Hepatic stellate cell (primary cell): ENCODE results near the gene PTPRG.

Source experiments
- DNase-seq: peaks from one replicate; pipeline ENCODE4 v3.0.0; 2011; ENCODE audit warnings: low spot score

PTPRG gene

GRCh38 chr3:62110443-62111225 lies 549.3 kb downstream of the PTPRG start:
- no peak for DNase-seq

- no peak for DNase-seq
Measured at GRCh38 chr3:62113092-62113491, 551.7 kb downstream of the PTPRG start.

GRCh38 chr3:62114763-62115162 lies 553.4 kb downstream of the PTPRG start:
- DNase-seq: no peak

- no peak for DNase-seq
Measured at GRCh38 chr3:62117903-62118548, 556.7 kb downstream of the PTPRG start.

DNA sequence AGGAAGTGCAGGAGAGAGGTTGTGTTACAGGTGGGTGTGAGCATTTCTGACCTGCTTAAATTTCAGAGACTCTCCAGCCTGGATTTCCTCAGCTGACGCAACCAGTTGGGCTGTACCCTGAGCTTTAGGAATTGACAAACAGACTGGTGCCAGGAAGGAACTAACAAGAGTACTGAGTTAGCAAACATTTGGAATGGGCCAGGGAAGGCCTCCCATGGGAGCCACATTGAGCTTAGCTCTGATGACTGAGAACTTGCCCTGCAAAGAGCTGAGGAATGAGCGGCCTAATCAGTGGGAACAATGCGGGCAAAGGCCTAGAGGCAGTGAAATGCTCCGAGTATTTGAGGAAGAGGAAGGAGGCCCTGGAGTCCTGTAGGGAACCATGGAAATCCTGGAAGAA lies 557.8 kb downstream of the PTPRG start:
- DNase-seq: no peak

DNA sequence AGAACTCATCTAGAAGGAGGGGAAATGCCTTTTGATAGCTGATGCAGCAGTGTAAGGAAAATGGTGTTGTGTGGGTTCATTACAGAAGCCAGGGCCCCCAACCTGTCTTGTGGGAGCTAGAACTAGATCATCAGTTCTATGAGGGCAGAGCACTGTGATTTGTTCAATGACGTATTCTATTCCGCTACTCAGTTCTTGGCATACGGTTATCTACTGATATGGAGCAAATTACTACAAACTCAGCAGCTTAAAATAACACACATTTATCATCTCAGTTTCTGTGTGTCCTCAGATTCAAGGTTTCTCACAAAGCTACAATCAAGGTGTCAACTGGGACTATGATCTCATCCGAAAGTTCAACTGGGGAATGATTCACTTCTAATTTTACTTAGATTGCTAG lies 561.4 kb downstream of the PTPRG start:
- DNase-seq: no peak

DNA sequence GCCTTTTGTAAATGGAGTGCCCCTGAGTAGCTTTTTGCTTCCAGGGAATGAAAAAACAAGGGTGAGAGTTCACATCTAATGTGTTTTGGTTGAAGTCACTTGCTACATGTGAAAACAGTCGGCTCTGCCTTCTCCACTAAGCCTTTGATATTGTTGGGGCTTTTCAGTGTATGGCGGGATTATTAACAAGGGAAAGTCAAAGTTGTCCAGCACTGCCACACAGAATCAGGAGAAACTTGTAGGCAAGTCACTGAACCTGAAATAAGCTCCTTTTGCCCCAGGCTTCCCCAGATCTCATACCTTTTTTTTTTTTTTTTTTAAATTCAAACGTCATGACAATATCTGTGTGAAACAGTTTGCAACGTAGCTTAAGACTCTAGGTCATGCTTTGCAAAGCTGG lies 564.0 kb downstream of the PTPRG start:
- DNase-seq: no peak

DNA sequence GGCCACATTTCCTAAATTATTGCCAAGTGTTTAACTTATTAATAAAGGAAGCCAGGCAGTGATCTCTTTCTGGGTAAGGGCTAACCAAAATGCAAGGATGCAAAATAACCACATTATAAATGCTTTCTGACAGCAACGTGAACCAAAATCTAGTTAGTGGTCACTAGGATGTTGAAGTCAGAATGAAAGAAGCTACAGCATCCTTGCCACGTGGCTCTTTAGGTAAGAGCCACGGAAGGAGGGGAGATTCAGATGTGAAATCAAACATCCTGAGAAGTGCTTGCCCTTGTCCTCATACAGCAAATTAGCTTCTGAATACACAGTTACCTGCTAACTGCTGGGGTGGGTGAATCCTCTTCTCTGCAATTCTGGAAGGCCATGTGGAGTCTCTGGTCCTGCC lies 565.7 kb downstream of the PTPRG start:
- DNase-seq: no peak

DNA sequence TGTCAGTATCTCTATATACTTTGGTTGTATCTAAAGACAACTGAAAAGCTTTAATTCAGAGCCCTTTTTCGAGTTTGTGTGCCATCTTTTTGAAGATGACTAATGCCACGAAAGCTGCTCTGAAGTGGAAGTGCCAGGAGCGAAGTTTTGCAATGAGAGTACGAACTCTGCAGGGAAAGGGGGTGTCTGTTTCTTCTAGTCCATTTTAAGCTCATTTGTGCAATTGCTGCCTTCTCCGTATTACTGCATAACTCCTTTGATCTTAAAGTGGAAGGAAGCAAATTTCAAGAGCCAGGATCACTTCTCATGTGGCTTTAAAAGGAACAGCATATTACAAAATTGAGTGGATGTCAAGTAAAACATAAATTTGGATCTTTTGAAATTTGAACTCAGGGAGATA lies 566.7 kb downstream of the PTPRG start:
- DNase-seq: no peak

GRCh38 chr3:62128681-62129080 lies 567.3 kb downstream of the PTPRG start:
- no peak for DNase-seq

DNA sequence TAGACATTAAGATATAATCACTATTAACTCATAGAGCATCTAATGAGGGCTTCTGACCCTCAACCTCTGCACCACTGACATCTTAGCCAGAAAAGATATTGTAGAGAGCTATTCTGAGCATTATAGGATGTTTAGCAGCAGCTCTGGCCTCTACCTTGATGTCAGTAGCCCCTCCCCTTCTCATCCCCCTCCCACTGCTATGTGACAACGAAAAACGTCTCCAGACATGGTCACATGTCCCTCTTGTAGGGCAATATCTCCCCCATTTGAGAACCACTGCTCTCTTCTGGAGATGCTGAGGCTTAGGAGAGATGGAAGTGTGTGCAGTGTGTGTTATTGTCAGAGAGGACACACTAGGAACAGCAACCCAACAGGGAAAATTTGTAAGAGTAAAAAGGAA lies 569.7 kb downstream of the PTPRG start:
- no peak for DNase-seq

DNA sequence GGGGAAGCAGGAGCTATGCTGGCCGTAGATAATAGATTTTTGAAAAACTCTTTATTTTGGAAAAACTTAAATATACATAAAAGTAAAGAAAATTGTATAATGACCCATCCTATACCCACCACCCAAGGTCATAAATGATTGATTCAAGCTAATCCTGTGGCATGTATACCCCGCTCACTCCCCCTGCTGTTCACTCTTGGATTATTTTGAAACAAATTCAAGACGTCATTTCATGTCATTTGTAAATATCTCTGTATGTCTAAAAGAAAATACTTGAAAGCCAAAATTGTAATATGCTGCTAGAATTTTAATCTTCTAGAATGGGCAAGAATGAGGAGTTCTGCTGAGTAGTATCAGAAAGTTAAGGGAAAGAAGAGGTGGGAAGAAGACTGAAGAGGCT lies 570.2 kb downstream of the PTPRG start:
- DNase-seq: peak; percentile 7

DNA sequence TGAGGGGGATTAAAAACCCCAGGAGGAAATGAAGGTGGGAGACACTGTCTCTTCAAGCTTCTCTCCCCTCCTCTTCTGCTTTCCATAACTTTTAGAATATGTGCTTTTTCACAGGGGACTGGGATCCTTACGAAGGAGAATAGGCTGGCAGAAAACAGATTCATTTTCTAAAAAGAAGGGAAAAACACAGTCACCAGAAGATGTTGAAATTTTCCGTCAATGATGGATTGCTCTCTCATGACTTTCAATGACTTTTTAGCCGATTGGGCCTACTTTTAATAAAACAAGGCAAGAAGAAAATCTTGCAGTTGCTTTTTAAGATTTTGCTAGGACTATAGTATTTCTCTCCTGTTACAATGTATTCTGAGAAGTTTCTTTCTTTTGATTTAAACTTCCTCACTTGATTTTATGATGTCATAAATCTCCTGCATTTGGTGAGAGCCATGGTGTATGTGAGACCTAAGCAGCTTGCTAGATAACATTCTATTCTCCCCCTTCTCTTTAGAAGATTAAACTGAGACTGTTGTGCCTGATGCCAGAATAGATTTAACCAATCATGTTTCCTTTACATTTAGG lies 570.7 kb downstream of the PTPRG start:
- no peak for DNase-seq

DNA sequence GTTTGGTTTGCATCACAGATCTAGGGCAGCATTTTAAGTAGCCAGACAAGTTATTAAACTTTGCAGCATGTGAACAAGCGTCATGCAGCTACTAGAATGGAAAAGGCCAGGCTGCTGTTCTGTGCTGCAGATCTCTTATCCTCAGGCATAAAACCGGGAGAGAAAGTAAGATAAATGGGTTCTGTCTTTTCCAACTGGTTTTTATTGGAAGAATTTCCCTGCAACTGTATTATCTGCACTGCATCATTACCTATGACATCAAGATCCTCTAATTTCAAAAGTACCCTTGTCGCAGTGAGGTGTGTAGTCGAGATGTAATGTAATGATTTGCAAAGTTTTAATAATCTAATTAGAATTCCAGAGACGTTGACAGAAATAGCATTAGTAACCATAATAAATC lies 571.6 kb downstream of the PTPRG start:
- DNase-seq: no peak

DNA sequence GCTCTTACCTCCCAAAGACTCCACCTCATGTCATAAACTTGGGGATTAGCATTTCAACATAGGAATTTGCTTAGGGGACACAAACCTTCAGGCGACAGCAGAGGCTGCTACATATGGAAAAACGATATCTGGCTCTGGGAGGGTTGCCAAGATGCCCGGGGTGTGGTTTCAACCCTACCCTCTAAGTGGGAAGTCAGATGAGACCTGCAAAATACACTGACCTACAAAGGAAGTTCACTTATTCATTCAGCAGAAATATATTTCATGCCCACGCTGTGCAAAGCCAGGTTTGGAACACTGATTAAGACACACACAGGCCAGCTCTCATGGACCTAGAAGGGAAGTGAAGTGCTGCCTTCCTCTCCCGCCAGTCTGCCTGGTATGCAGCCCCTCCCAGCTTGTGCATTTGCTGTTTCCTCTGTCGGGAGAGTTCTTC lies 572.7 kb downstream of the PTPRG start:
- DNase-seq: no peak

DNA sequence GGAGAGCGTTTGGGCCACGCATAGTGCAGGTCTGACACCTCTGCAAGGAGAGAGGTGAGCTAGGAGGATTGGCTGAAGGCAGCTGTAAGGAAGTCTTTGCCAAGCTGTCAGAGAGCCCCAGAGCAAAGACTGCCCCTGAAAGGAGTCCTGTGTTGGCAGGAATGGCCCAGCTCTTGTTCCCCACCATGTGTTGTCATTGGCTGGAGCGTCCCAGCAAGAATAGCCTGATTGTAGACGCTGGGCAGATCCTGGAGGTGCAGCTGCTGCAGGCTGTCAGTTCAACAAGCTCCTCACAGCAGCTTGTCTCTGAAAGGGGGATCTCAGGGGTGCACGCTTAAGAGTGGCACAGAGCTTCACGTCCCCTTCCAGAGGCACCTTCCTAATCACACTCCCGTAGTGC lies 574.4 kb downstream of the PTPRG start:
- DNase-seq: no peak

DNA sequence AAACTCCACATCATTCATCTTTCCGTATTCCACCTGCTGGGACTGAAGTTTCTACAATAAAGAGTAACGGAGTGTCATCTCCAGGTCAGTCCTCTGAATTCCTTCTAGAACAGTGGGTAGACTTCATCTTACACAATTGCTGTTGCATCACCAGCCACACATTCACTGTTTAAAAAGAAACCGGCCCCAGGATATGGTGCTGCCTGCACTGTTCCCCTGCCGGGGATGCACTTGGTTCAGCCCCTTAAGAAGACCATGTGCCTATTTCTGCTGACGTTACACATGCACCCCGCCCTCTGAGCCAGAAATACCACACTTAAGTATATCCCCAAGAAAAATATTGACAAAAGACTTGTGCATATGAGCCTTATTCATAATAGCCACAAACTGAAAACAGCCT lies 578.6 kb downstream of the PTPRG start:
- no peak for DNase-seq

DNA sequence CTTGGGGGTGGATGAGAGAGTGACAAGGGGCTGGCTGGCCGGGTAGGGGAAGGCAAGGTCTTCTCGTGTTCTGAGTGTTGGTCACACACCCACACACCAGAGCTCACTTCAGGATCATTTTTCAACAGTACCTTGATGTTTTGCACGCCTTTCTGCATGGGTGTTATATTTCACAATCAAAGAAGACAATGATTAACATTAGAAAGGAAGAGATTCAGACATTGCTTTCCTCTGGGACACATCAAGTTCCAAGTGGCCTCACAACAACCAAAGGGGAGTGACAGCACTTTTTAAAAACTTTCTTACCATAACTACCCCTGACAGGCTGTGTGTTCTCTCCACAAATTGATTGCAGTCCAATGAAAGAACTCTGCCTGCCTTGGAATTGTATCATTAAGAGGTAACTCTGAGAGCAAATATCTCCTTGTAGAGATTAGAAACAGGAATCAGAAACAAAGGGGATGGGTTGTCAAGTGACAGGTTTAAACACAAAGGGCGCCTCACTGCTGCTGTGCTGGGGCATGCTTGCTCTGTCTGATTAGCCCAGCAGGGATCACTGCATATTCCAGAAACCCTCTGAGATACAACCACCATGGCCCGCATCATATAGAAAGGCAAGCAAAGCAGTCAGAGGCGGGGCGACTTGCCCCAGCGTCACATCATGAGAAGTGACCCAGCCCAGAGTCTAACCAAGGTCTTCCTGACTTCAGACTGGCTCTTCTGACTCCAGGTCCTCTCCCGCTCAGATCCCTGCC lies 581.1 kb downstream of the PTPRG start:
- DNase-seq: no peak

GRCh38 chr3:62143843-62144450 lies 582.6 kb downstream of the PTPRG start:
- no peak for DNase-seq

GRCh38 chr3:62144482-62144881 lies 583.1 kb downstream of the PTPRG start:
- no peak for DNase-seq

DNA sequence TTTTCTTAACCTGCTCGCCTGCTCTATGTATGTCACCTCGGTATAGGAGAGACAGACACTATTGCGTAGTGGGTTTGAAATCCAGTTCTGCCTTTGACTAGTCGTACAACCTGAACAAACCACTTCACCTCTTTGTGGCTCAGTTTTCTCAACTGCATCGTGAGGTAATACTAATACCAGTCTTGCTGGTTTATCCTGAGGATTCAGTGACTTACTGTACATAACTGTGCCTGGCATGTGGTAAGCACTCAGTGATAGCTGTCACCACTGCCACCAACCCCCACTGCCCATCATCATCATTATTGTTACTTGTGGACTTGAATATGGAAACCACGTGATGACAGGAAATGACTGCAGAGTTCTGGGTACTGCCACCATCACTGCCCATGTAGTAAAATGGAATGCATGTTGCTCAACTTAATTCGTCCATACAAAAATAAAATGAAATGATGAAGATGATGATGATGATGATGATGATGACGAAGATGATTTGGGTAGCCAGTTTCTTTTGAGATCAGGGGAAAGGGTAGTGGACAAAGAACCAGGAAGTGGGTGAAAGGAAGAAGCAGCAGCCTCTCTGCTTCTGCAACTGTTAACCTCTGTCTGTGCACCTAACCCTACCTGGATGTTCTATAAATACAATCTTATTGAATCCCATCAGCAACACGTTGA lies 583.9 kb downstream of the PTPRG start:
- DNase-seq: no peak

GRCh38 chr3:62149539-62149938 lies 588.2 kb downstream of the PTPRG start:
- no peak for DNase-seq
